Measurements from ENCODE around the gene DRD4. TPM values are rescaled to one million over a fixed set of nuclear protein-coding genes. Genes with fewer than 3 reads are reported as not detected.

The DRD4 gene
- total RNA-seq, 2 donors from 2014 or later = 0.68 TPM

GRCh38 chr11:597166-597725 lies 39.8 kb upstream of the DRD4 start:
- no peaks in the 10 kb centered on the region for H3K4me1 ChIP-seq (replicated peaks)
- no peaks in the 10 kb centered on the region for H3K27me3 ChIP-seq (replicated peaks; ENCODE audit: insufficient read depth)
- H3K4me3 ChIP-seq = no peak overlapping the region
- TF ChIP-seq CTCF (IDR thresholded peaks at IDR 0.05) (no peak), POLR2A (IDR thresholded peaks at IDR 0.05) (no peak), POLR2AphosphoS5 (IDR thresholded peaks at IDR 0.05) (no peak)
- H3K9me3 ChIP-seq = no peaks in the 10 kb centered on the region
- WGBS = 87% methylated on average over 29 of the region's 29 CpGs
- intact Hi-C loops (cut with DNase I) = no loop called here
- no peak overlapping the region for H3K27ac ChIP-seq
- H3K36me3 ChIP-seq = peaks cover 15 to 39% of the 10 kb centered on the region in 2 donors
- DNase-seq (ENCODE audit: low spot score) = no peak

- 90% methylated on average over 30 of the region's 30 CpGs for WGBS
- H3K9me3 ChIP-seq = no peaks in the 10 kb centered on the region
- no peaks in the 10 kb centered on the region for H3K27me3 ChIP-seq (replicated peaks; ENCODE audit: insufficient read depth)
- no peak overlapping the region for H3K4me3 ChIP-seq
- peaks cover 7 to 41% of the 10 kb centered on the region in 2 donors for H3K36me3 ChIP-seq
- TF ChIP-seq POLR2A (IDR thresholded peaks at IDR 0.05) (no peak), CTCF (IDR thresholded peaks at IDR 0.05) (no peak), POLR2AphosphoS5 (IDR thresholded peaks at IDR 0.05) (no peak)
- no peaks in the 10 kb centered on the region for H3K4me1 ChIP-seq (replicated peaks)
- intact Hi-C loops (cut with DNase I) = no loop called here
- H3K27ac ChIP-seq = no peak overlapping the region
- DNase-seq (ENCODE audit: low spot score) = no peak
Measured at GRCh38 chr11:598005-598680, 38.9 kb upstream of the DRD4 start.

- Histone ChIP-seq H3K27me3 (replicated peaks; ENCODE audit: insufficient read depth) (no peaks in the 10 kb centered on the region), H3K4me3 (no peak overlapping the region), H3K9me3 (no peaks in the 10 kb centered on the region), H3K4me1 (replicated peaks) (no peaks in the 10 kb centered on the region), H3K36me3 (peaks cover 22 to 47% of the 10 kb centered on the region in 2 donors), H3K27ac (no peak overlapping the region)
- DNase-seq (ENCODE audit: low spot score) = no peak
- intact Hi-C loops (cut with DNase I) = no loop called here
- 91% methylated on average over 23 of the region's 23 CpGs for WGBS
- TF ChIP-seq POLR2AphosphoS5 (IDR thresholded peaks at IDR 0.05) (no peak), POLR2A (IDR thresholded peaks at IDR 0.05) (no peak), CTCF (IDR thresholded peaks at IDR 0.05) (no peak)
Measured at GRCh38 chr11:601573-602245, 35.4 kb upstream of the DRD4 start.

- Histone ChIP-seq H3K27ac (no peak overlapping the region), H3K4me1 (replicated peaks) (no peaks in the 10 kb centered on the region), H3K9me3 (no peaks in the 10 kb centered on the region), H3K36me3 (peaks cover 26 to 49% of the 10 kb centered on the region in 2 donors), H3K4me3 (no peak overlapping the region), H3K27me3 (replicated peaks; ENCODE audit: insufficient read depth) (no peaks in the 10 kb centered on the region)
- TF ChIP-seq POLR2A (IDR thresholded peaks at IDR 0.05) = no peak
- TF ChIP-seq CTCF (IDR thresholded peaks at IDR 0.05) = no peak
- TF ChIP-seq POLR2AphosphoS5 (IDR thresholded peaks at IDR 0.05) = no peak
- intact Hi-C loops (cut with DNase I) = no loop called here
- no peak for DNase-seq (ENCODE audit: low spot score)
- 92% methylated on average over 13 of the region's 13 CpGs for WGBS
Measured at GRCh38 chr11:603154-603553, 33.9 kb upstream of the DRD4 start.

All from prostate gland (tissue), 2 donors.